PC-3 (cell line): ENCODE data around the gene IFIT3. TPM values are rescaled to one million over a fixed set of nuclear protein-coding genes. Genes with fewer than 3 reads are reported as not detected.

Experiments used
- ATAC-seq: fragments of 200-7000 bp; cut with Tn5 transposase; 2 replicates; pipeline ENCODE4 v1.9.1; 2020; ENCODE audit warnings: mild to moderate bottlenecking, moderate library complexity
- Bru-seq: library from RNA; stranded (reverse); fragments of 400-500 nt; gene quantifications from one replicate; lab custom pipeline; 2021; lab: Mats Ljungman, UMichigan
- BruChase-seq, 2 experiments: library from RNA; stranded (reverse); fragments of 400-500 nt; gene quantifications; one replicate each; lab custom pipeline; 2021; lab: Mats Ljungman, UMichigan
- BruUV-seq: library from RNA; stranded (reverse); fragments of 400-500 nt; replicated peaks from 2 replicates; lab custom pipeline; 2021; lab: Mats Ljungman, UMichigan
- CTCF ChIA-PET: fragments of 300-600 bp; sonication (Branson Sonifier 250); formaldehyde crosslinking; loops from one replicate; lab custom pipeline; 2022; ENCODE audit warnings: antibody characterized with exemption; lab: Charles Lee
- POLR2A ChIA-PET: fragments of 300-600 bp; sonication (Branson Sonifier 250); formaldehyde crosslinking; loops from one replicate; lab custom pipeline; 2022; ENCODE audit warnings: antibody characterized with exemption; ENCODE audit not compliant: unreplicated experiment; lab: Charles Lee
- DNase-seq: peaks from one replicate; pipeline ENCODE4 v3.0.0-alpha.2; 2015
- H2AFZ ChIP-seq: fragments of 300-600 bp; sonication (generic); 2 replicates; pipeline ENCODE4 v1.6.0; 2016; ENCODE audit warnings: antibody characterized with exemption, low read length
- H3F3A ChIP-seq: fragments of 300-600 bp; sonication (generic); one replicate; pipeline ENCODE4 v1.6.0; 2017; ENCODE audit warnings: antibody characterized with exemption, low read length, control low read depth, mild to moderate bottlenecking; ENCODE audit not compliant: unreplicated experiment
- H3K27ac ChIP-seq: fragments of 300-600 bp; sonication (generic); 2 replicates; pipeline ENCODE4 v1.5.1; 2016; ENCODE audit warnings: mild to moderate bottlenecking, low read length
- H3K27me3 ChIP-seq: fragments of 300-600 bp; sonication (generic); 2 replicates; pipeline ENCODE4 v1.6.1; 2016; ENCODE audit warnings: low read length, mixed read lengths
- H3K36me3 ChIP-seq: fragments of 300-600 bp; sonication (generic); 2 replicates; pipeline ENCODE4 v1.6.1; 2016; ENCODE audit warnings: low read depth, mixed run types, low read length, mixed read lengths
- H3K4me1 ChIP-seq: fragments of 300-600 bp; sonication (generic); 2 replicates; pipeline ENCODE4 v1.5.1; 2016; ENCODE audit warnings: low read length; ENCODE audit not compliant: insufficient read depth
- H3K4me2 ChIP-seq: fragments of 300-600 bp; sonication (generic); 2 replicates; pipeline ENCODE4 v1.6.0; 2016; ENCODE audit warnings: low read length
- H3K4me3 ChIP-seq: fragments of 300-600 bp; sonication (generic); 2 replicates; pipeline ENCODE4 v1.5.1; 2016; ENCODE audit warnings: mild to moderate bottlenecking, low read length, mixed read lengths
- H3K79me2 ChIP-seq: fragments of 300-600 bp; sonication (generic); 2 replicates; pipeline ENCODE4 v1.6.1; 2017; ENCODE audit warnings: low read length, mixed read lengths
- H3K9ac ChIP-seq: fragments of 300-600 bp; sonication (generic); 2 replicates; pipeline ENCODE4 v1.6.0; 2016; ENCODE audit warnings: mild to moderate bottlenecking, low read length
- H3K9me2 ChIP-seq: fragments of 300-600 bp; sonication (generic); replicated peaks from 2 replicates; pipeline ENCODE4 v1.6.1; 2016; ENCODE audit warnings: mixed run types, low read length, mixed read lengths
- H3K9me3 ChIP-seq: fragments of 300-600 bp; sonication (generic); 2 replicates; pipeline ENCODE4 v1.6.1; 2016; ENCODE audit warnings: low read length, mixed read lengths
- H4K20me1 ChIP-seq: fragments of 300-600 bp; sonication (generic); 2 replicates; pipeline ENCODE4 v1.6.1; 2016; ENCODE audit warnings: low read length, mixed read lengths
- CTCF ChIP-seq: fragments of 300-600 bp; sonication (generic); conservative IDR thresholded peaks from 2 replicates; pipeline ENCODE4 v1.5.1; 2017; ENCODE audit warnings: antibody characterized with exemption, low read depth, mild to moderate bottlenecking, low read length
- EZH2 ChIP-seq: fragments of 300-600 bp; sonication (generic); IDR thresholded peaks from one replicate; pipeline ENCODE4 v1.6.1; 2017; ENCODE audit warnings: antibody characterized with exemption, mild to moderate bottlenecking, low read length; ENCODE audit not compliant: unreplicated experiment
- EZH2phosphoT487 ChIP-seq: fragments of 300-600 bp; sonication (generic); IDR thresholded peaks from 2 replicates; pipeline ENCODE4 v1.6.1; 2018; ENCODE audit warnings: mild to moderate bottlenecking, antibody characterized with exemption, low read length, borderline replicate concordance
- intact Hi-C: fragments of 100-400 bp; cut with micrococcal nuclease; formaldehyde crosslinking; loops from 2 replicates; pipeline ENCODE4 v1.9.0; 2023
- long read RNA-seq: library from polyadenylated mRNA; unstranded; transcript quantifications from one replicate; pipeline ENCODE4 v2.0.0, GENCODE V29; 2021; ENCODE audit not compliant: unreplicated experiment
- total RNA-seq: library from RNA; depleted of rRNA; stranded (reverse); fragments of >200 nt; gene quantifications from 2 replicates; pipeline ENCODE4 v1.2.3, GENCODE V29; 2014; rRNA removed

The IFIT3 gene
- 5.0 and 7.1 TPM in 2 replicates for total RNA-seq
- Bru-seq, nascent RNA, result percentile 89 among the genes with signal in this experiment
- BruChase-seq, experiment 1, labeled RNA remaining after a 6-hour chase, result percentile 83 among the genes with signal in this experiment
- BruChase-seq, experiment 2, labeled RNA remaining after a 2-hour chase, result percentile 95 among the genes with signal in this experiment
- long read RNA-seq, transcript IFIT3-201 (2 exons, 2,455 nt), result minor isoform, 21 of 179 reads
- long read RNA-seq, transcript IFIT3-202 (2 exons, 2,496 nt), result major isoform, 139 of 179 reads
- long read RNA-seq, partial matches to known transcripts, result 16 of 179 reads
- long read RNA-seq, other reads (novel, unspliced or antisense), result 3 of 179 reads

- H4K20me1 ChIP-seq, result no peaks in the 10 kb centered on the region
- H3F3A ChIP-seq, result peaks cover 12% of the 10 kb centered on the region
- POLR2A ChIA-PET, result interaction anchor here (0.5 to 1.3 kb wide), 3 partner anchors 26 to 60 kb away, joined by 3 to 11 read pairs (median 3); partner anchors contain the start of gene IFIT2
- H2AFZ ChIP-seq, result peak within 1 kb of the TSS; percentile 88
- no peak for TF ChIP-seq EZH2phosphoT487
- TF ChIP-seq CTCF, result no peak
- TF ChIP-seq EZH2, result no peak
- no peaks in the 10 kb centered on the region for H3K9me2 ChIP-seq
- H3K27ac ChIP-seq, result peak within 1 kb of the TSS; percentile 94
- CTCF ChIA-PET, result interaction anchor here (0.6 kb wide), 1 partner anchor 64 kb away, joined by 4 read pairs; the partner anchor contains the start of gene IFIT1
- peaks cover 45% of the 10 kb centered on the region for H3K4me1 ChIP-seq
- H3K4me2 ChIP-seq, result peak within 1 kb of the TSS; percentile 92
- no peaks in the 10 kb centered on the region for H3K36me3 ChIP-seq
- no peaks in the 10 kb centered on the region for H3K9me3 ChIP-seq
- DNase-seq (peak; percentile 80), ATAC-seq (peak; percentile 78)
- H3K4me3 ChIP-seq, result peak within 1 kb of the TSS; percentile 75
- 0 out of 2 replicates have a peak, but pooled peaks cover 12% of the 10 kb centered on the region for H3K79me2 ChIP-seq
- H3K27me3 ChIP-seq, result no peaks in the 10 kb centered on the region
- peak within 1 kb of the TSS; percentile 74 for H3K9ac ChIP-seq
- BruUV-seq, result TSS peak; percentile 75
- intact Hi-C loops, result loop anchor here (1.0 to 5.0 kb wide), 4 partner anchors 25 to 66 kb away; no protein-coding TSS in a partner anchor
These were observed at the start of gene IFIT3 for GRCh38 chr10:89327803-89328441. TSS of gene IFIT3 (plus strand) at chr10:89327997. CDS start at chr10:89328074, 77 bp downstream.

- Histone ChIP-seq H3K4me2 (peak overlapping the region; percentile 71), H3K9me3 (no peaks in the 10 kb centered on the region), H3K27me3 (no peaks in the 10 kb centered on the region), H3K36me3 (no peaks in the 10 kb centered on the region), H3K9ac (peak overlapping the region; percentile 68), H3K9me2 (no peaks in the 10 kb centered on the region), H3F3A (peaks cover 4% of the 10 kb centered on the region), H3K27ac (peak overlapping the region; percentile 96), H3K4me3 (peak overlapping the region; percentile 28; the same call in 1 of the 2 replicates), H3K79me2 (no peaks in the 10 kb centered on the region), H2AFZ (0 out of 2 replicates have a peak overlapping the region, but pooled peaks have one; percentile 27), H3K4me1 (peaks cover 71% of the 10 kb centered on the region), H4K20me1 (no peaks in the 10 kb centered on the region)
- DNase-seq, result peak; percentile 98
- CTCF ChIA-PET, result no interaction called here
- POLR2A ChIA-PET, result no interaction called here
- ATAC-seq, result peak; percentile 85
- no peak for TF ChIP-seq CTCF
- TF ChIP-seq EZH2, result no peak
- no peak for TF ChIP-seq EZH2phosphoT487
- intact Hi-C loops, result loop anchor here (1.0 to 5.0 kb wide), 2 partner anchors 16 to 74 kb away; no protein-coding TSS in a partner anchor
- no TSS peak for BruUV-seq
These were observed 49.7 kb upstream of the IFIT3 start for GRCh38 chr10:89278034-89278535.
